HL-60 (cell line): ENCODE data around the gene LY6G5C.

ENCODE experiments used
- POLR2AphosphoS5 ChIP-seq: IDR thresholded peaks from 2 replicates; pipeline ENCODE4 v1.6.1; 2012; ENCODE audit warnings: low read depth
- TF ChIP-seq, protein P1 (sequence below): IDR thresholded peaks from one replicate; pipeline ENCODE4 v1.5.1; 2011; ENCODE audit warnings: low read length, control low read depth, inconsistent platforms; ENCODE audit not compliant: insufficient read depth
- TF ChIP-seq, protein P2 (sequence below): IDR thresholded peaks from 2 replicates; pipeline ENCODE4 v1.6.1; 2012; ENCODE audit warnings: low read depth; ENCODE audit not compliant: insufficient replicate concordance

DNA sequence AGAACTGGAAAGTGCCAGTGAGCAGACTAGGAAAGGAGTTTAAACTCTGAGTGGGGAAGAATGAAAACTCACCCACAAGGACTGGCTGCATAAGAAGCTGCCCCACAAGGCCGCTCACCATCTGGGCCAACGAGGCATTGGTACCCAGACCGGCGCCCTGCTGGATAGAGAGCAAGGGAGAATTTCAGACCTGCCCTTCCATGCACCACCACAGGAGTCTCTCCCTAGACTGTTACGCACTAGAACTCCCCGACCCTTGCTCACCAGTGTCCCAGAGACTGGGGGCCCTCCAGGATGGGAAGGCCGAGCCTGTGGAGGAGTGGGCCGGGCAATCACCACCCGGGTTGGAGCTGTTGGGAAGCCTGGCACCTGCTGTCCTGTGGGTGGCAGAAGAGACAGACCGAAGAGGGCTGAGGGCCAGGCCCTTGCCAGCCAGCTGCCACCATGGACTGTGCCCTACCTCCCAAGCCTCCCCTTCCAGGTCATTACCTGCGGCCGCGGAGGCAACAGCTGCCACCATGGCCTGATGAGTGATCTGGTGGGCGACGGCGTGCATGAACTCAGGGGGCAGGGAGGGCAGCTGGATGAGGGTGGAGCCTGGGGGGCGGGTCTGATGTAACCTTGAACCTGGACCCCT lies 36.9 kb downstream of the LY6G5C start:
- TF ChIP-seq, protein P1, sequence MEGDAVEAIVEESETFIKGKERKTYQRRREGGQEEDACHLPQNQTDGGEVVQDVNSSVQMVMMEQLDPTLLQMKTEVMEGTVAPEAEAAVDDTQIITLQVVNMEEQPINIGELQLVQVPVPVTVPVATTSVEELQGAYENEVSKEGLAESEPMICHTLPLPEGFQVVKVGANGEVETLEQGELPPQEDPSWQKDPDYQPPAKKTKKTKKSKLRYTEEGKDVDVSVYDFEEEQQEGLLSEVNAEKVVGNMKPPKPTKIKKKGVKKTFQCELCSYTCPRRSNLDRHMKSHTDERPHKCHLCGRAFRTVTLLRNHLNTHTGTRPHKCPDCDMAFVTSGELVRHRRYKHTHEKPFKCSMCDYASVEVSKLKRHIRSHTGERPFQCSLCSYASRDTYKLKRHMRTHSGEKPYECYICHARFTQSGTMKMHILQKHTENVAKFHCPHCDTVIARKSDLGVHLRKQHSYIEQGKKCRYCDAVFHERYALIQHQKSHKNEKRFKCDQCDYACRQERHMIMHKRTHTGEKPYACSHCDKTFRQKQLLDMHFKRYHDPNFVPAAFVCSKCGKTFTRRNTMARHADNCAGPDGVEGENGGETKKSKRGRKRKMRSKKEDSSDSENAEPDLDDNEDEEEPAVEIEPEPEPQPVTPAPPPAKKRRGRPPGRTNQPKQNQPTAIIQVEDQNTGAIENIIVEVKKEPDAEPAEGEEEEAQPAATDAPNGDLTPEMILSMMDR = no peak
- TF ChIP-seq POLR2AphosphoS5 = no peak
- TF ChIP-seq, protein P2, sequence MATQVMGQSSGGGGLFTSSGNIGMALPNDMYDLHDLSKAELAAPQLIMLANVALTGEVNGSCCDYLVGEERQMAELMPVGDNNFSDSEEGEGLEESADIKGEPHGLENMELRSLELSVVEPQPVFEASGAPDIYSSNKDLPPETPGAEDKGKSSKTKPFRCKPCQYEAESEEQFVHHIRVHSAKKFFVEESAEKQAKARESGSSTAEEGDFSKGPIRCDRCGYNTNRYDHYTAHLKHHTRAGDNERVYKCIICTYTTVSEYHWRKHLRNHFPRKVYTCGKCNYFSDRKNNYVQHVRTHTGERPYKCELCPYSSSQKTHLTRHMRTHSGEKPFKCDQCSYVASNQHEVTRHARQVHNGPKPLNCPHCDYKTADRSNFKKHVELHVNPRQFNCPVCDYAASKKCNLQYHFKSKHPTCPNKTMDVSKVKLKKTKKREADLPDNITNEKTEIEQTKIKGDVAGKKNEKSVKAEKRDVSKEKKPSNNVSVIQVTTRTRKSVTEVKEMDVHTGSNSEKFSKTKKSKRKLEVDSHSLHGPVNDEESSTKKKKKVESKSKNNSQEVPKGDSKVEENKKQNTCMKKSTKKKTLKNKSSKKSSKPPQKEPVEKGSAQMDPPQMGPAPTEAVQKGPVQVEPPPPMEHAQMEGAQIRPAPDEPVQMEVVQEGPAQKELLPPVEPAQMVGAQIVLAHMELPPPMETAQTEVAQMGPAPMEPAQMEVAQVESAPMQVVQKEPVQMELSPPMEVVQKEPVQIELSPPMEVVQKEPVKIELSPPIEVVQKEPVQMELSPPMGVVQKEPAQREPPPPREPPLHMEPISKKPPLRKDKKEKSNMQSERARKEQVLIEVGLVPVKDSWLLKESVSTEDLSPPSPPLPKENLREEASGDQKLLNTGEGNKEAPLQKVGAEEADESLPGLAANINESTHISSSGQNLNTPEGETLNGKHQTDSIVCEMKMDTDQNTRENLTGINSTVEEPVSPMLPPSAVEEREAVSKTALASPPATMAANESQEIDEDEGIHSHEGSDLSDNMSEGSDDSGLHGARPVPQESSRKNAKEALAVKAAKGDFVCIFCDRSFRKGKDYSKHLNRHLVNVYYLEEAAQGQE = no peak
